Left cardiac atrium (tissue), 4 donors: ENCODE data around the gene VPS72. TPM values are rescaled to one million over a fixed set of nuclear protein-coding genes. Genes with fewer than 3 reads are reported as not detected.
"Not testable (repeated sequence)": the region's sequence is repeated elsewhere in the genome, so short reads cannot be mapped to it uniquely, and the experiment has no call there.

ENCODE experiments used
- ATAC-seq, 2 donors: fragments of 200-7000 bp; cut with Tn5 transposase; one replicate each; pipeline ENCODE4 v1.9.1; 2020; ENCODE audit warnings: mild to moderate bottlenecking in 2 of 2, moderate library complexity in 2 of 2
- DNase-seq: peaks from one replicate; pipeline ENCODE4 v3.0.0-alpha.2; 2020
- intact Hi-C, 2 donors: fragments of 100-400 bp; cut with DNase I; formaldehyde crosslinking; loops; one replicate each; pipeline versions ENCODE4 v1.14.1 to v1.15.1; 2022 to 2023
- total RNA-seq, 2 donors: library from RNA; stranded (reverse); fragmentation: NEBNext Ultra II Directional; extraction: Animal tissue kit (Norgen Biotek cat#: 25700); gene quantifications; one replicate each; pipeline ENCODE4 v1.2.1, GENCODE V29; 2021
- donor health status: DM: no; HTN: yes; CAD: no.
- donor health status: DM: no; HTN: yes; CAD: no; lungs with severe emphysema.
- donor health status: DM: yes; HTN: yes; CAD: no.
- donor health status: Dilated cardiomyopathy.

Gene VPS72
- total RNA-seq, 2 donors from 2014 or later: 38.3 to 48.4 TPM

GRCh38 chr1:151193304-151193703 is 3.3 kb upstream of the VPS72 start:
- intact Hi-C loops: loop anchor here in 1 of 2 donors (10.0 kb wide), 1 partner anchor 151 kb away; the partner anchor contains the start of gene RFX5
- ATAC-seq (no peak), DNase-seq (no peak)

- no peak for ATAC-seq
- DNase-seq: no peak
Measured at GRCh38 chr1:151192047-151192446, 2.0 kb upstream of the VPS72 start.

GRCh38 chr1:151188667-151189066 is 1.3 kb downstream of the VPS72 start:
- DNase-seq, intact Hi-C loops, ATAC-seq: not testable (repeated sequence)

More at GRCh38 chr1:151192047-151192446, 2.0 kb upstream of the VPS72 start:
- intact Hi-C loops: loop anchor here in 1 of 2 donors (10.0 kb wide), 1 partner anchor 153 kb away; the partner anchor contains the start of gene RFX5

- ATAC-seq: no peak
- intact Hi-C loops: no loop called here
- no peak for DNase-seq
Measured at GRCh38 chr1:151187205-151187604, 2.8 kb downstream of the VPS72 start.

- intact Hi-C loops: no loop called here
- ATAC-seq (no peak), DNase-seq (no peak)
Measured at GRCh38 chr1:151184211-151184610, 5.8 kb downstream of the VPS72 start.

- no peak for ATAC-seq
- intact Hi-C loops: no loop called here
- no peak for DNase-seq
Measured at GRCh38 chr1:151176514-151177045, 13.4 kb downstream of the VPS72 start.

DNA sequence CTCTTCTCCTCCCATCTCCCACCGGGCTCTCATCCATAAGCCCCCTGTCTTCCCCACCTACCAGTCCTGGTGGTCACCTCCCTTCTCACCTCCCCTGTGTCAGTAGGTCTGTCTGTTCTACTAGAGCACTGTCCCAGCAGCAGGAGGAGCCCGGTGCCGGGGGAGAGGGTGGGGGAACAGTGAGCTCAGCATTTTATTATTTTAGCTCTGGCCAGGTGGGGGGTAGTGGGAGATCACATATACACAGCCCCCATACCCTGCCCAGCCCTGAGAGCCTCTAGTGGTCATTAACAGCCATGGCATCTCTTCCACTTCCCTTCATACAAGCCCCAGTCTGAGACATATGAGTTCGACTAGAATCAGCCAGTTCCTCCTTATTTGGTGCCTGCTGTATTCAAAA is 14.1 kb downstream of the VPS72 start, which contains the start of gene TMOD4:
TMOD4 (minus strand) TSS at position 119 of the 400 bp plus-strand sequence. CDS start 1,106 bp downstream, outside the sequence.
- ATAC-seq (peak in 1 of 2 donors; percentile 41), DNase-seq (no peak)
- intact Hi-C loops: no loop called here

DNA sequence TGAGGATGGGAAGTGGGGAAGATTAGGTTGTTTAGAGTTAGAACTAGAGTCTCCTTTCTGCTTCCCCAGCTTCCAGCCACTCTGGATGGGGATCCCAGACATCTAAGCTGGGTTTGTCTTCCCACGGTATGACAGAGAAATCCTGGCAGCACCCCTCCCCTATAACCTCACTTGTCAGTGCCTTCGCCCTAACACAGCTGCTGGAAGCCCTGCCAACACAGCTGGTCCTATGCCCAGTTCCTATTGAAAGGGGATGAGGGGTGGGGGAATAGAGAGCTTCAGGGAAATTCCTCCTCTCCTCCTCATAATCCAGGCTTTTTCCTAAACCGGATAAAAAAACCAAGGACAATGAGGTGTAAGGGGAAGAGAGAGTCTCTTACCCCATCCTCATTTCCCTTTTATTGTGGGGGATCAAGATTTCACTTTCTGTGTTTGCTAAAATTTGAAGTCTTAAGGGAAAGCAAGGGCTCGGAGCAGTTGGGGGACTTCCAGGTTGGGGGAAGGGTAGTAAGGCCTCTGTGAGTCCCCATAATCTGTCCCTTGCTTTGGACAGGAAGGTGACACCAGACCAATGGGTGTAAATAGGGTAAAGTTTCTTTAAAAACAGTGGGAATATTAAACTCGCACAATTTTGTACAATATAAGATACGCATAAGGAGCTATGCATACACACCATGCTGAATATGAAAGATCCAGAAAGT is 14.8 kb downstream of the VPS72 start:
- peak; percentile 20 to 82 for ATAC-seq
- DNase-seq: no peak

GRCh38 chr1:151171190-151171589 is 18.8 kb downstream of the VPS72 start:
- intact Hi-C loops: no loop called here
- DNase-seq (no peak), ATAC-seq (no peak)

More for the DNA sequence above, 14.8 kb downstream of the VPS72 start:
- intact Hi-C loops: no loop called here

DNA sequence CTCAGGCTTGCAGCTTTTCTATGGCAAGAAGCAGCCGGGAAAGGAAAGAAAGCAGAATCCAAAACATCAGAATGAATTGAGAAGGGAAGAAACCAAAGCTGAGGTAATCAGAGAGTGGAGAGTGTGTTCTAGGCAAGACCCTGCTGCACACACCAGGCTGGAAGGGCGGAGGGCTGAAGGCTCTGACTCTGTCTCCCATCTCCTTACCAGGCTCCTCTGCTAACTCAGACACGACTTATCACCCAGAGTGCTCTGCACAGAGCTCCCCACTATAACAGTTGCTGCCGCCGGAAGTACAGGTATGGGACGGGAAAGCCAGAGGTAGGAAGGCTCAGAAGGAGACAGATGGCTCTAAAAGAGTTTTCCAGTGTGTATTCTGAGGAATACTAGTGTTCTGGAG is 22.9 kb downstream of the VPS72 start:
- intact Hi-C loops: no loop called here
- ATAC-seq: no peak

GRCh38 chr1:151166505-151166956 is 23.5 kb downstream of the VPS72 start:
- ATAC-seq: peak; percentile 2 to 8
- DNase-seq: no peak
- intact Hi-C loops: no loop called here

More for the DNA sequence above, 22.9 kb downstream of the VPS72 start:
- DNase-seq: no peak

GRCh38 chr1:151165738-151166504 is 24.1 kb downstream of the VPS72 start, which contains the start of the genes LYSMD1 and SCNM1:
LYSMD1 (minus strand) TSS chr1:151165902; CDS start chr1:151165258, 644 bp downstream.
SCNM1 (plus strand) TSS chr1:151166144; CDS start chr1:151166153, 9 bp downstream.
- peak; percentile 97 for DNase-seq
- intact Hi-C loops: no loop called here
- ATAC-seq: peak; percentile 96

- ATAC-seq: peak; percentile 65 to 69
- intact Hi-C loops: no loop called here
Measured at GRCh38 chr1:151165281-151165737, 24.7 kb downstream of the VPS72 start.

DNA sequence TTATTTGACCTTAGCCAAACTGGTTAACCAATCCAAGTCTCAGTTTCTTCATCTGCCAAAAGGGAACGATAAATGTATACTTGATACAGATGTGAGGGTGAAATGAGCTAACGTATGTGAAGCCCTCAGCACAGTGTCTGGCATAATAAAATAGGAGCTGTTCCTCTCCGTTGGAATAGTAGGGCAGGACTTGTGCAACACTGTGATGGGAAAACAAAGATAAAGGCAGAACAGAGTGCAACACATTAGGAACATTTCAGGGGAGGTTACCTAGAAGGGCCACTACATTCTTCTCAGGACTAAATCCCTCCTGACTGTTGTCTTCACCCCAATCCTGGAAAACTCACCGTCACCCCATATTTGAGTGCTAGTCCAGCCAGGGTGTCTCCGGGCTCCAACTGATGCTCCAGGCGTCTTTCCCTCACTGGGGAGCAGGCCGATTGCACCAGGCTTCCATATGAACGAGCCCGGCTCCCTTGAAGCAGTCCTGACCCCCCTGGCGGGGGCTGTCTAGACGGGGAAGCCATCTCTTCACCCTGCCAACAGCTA is 25.2 kb downstream of the VPS72 start:
- DNase-seq: no peak
- intact Hi-C loops: no loop called here
- ATAC-seq: peak; percentile 4 to 43

More at GRCh38 chr1:151165281-151165737, 24.7 kb downstream of the VPS72 start:
- peak; percentile 48 for DNase-seq

DNA sequence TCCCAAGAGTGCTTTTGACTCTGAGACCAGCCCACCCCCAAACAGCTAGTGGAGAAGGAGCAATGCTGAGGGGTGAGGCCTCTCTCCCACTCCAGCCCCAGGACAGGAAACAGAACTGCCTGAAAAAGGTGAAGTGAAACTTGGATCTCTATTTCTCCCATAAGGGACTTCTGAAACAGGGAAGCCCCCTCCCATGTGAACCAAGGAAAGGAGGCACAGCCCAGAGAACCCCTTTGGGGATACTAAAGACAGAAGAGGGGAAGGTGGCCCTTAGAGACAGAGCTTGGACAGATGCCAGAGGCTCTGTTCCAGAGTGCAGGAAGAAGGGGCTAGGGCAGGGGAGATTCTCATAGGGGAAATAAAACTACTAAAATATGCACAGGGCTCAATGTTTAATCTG is 30.6 kb downstream of the VPS72 start:
- no peak for DNase-seq
- ATAC-seq: peak in 1 of 2 donors; percentile 3
- intact Hi-C loops: loop anchor here (5.0 kb wide), 2 partner anchors 62 to 132 kb away; no protein-coding TSS in a partner anchor

GRCh38 chr1:151158751-151159251 is 31.2 kb downstream of the VPS72 start:
- peak in 1 of 2 donors; percentile 3 for ATAC-seq
- DNase-seq: no peak
- intact Hi-C loops: loop anchor here (5.0 kb wide), 2 partner anchors 62 to 132 kb away; no protein-coding TSS in a partner anchor

- DNase-seq (no peak), ATAC-seq (no peak)
- intact Hi-C loops: loop anchor here (5.0 kb wide), 2 partner anchors 61 to 131 kb away; no protein-coding TSS in a partner anchor
Measured at GRCh38 chr1:151158326-151158725, 31.7 kb downstream of the VPS72 start.

DNA sequence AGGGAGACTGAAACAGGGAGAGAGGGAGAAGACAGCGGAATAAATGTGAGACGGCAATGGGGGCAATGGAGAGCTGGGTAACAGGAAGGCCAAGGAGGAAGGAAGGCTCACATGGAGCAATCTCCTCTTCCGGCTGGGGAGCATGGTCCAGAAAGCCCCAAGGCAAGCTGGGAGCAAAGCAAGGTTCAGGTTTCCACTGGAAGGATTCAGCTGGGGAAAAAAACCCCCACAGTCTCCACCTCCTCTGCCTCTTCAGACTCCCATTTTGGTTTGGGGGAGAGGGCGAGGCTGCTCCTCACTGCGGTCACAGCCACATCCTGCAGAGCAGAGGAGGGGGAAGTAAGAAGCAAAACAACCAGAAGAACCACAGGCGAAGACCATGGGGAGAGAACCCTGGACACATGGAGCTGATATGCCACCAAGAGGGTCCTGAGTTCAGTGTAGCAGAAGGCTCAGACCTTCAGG is 32.9 kb downstream of the VPS72 start:
- DNase-seq (no peak), ATAC-seq (peak; percentile 32 to 48)
- intact Hi-C loops: loop anchor here (2.0 to 5.0 kb wide), 3 partner anchors 56 to 130 kb away; no protein-coding TSS in a partner anchor
